Esophagus muscularis mucosa (tissue), 4 donors: ENCODE measurements around the gene ARHGAP8. TPM values are rescaled to one million over a fixed set of nuclear protein-coding genes. Genes with fewer than 3 reads are reported as not detected.

ENCODE experiments used
- DNase-seq: peaks from one replicate; pipeline ENCODE4 v3.0.0-alpha.2; 2017; ENCODE audit errors: extremely low spot score
- H3K27ac ChIP-seq, 4 donors: fragments of 200-600 bp; sonication (generic); replicated peaks in 1 of 4; 1 replicate in 3 of 4; 2 replicates in 1 of 4; pipeline ENCODE4 v1.5.1; 2016 to 2019; ENCODE audit warnings: mild to moderate bottlenecking in 1 of 4
- H3K27me3 ChIP-seq, 4 donors: fragments of 200-600 bp; sonication (generic); one replicate each; pipeline versions ENCODE4 v1.5.1 to v1.6.0; 2016 to 2019
- H3K36me3 ChIP-seq, 4 donors: fragments of 200-600 bp; sonication (generic); one replicate each; pipeline ENCODE4 v1.5.1; 2016 to 2019
- H3K4me1 ChIP-seq, 4 donors: fragments of 200-600 bp; sonication (generic); one replicate each; pipeline ENCODE4 v1.5.1; 2016 to 2019
- H3K4me3 ChIP-seq, 4 donors: fragments of 200-600 bp; sonication (generic); 1 replicate in 2 of 4; 2 replicates in 2 of 4; pipeline ENCODE4 v1.5.1; 2016 to 2019; ENCODE audit warnings: mild to moderate bottlenecking in 4 of 4, moderate library complexity in 1 of 4
- H3K9me3 ChIP-seq, 4 donors: fragments of 200-600 bp; sonication (generic); 1 replicate in 3 of 4; 2 replicates in 1 of 4; pipeline ENCODE4 v1.5.1; 2016 to 2019
- EP300 ChIP-seq: sonication (generic); formaldehyde crosslinking; IDR thresholded peaks from one replicate; pipeline ENCODE4 v1.6.1; 2017; ENCODE audit warnings: antibody characterized with exemption
- POLR2A ChIP-seq: fragments of 450-650 bp; IDR thresholded peaks from one replicate; pipeline ENCODE4 v1.6.1; 2017; ENCODE audit warnings: antibody characterized with exemption, moderate library complexity, mild to moderate bottlenecking, low read depth
- POLR2AphosphoS5 ChIP-seq, 2 donors: sonication (generic); formaldehyde crosslinking; IDR thresholded peaks; one replicate each; pipeline ENCODE4 v1.6.1; 2017; ENCODE audit warnings: antibody characterized with exemption in 2 of 2
- WGBS: methylation state at CpG from one replicate; pipeline ENCODE4 v1.1.5; 2018; 5-methylcytosine and 5-hydroxymethylcytosine counted together
- intact Hi-C: fragments of 100-400 bp; cut with DNase I; formaldehyde crosslinking; loops from one replicate; pipeline ENCODE4 v1.15.1; 2023
- total RNA-seq, 4 donors: library from RNA; depleted of rRNA; stranded (reverse); fragments of >200 nt; gene quantifications; one replicate each; pipeline versions ENCODE4 v1.1.0 to v1.2.1, GENCODE V29; 2016
- TF ChIP-seq, protein P1 (sequence below), 3 experiments: fragments of 200-600 bp in 2 of 3; fragments of 450-650 bp in 1 of 3; sonication (generic) in 2 of 3; IDR thresholded peaks; one replicate each; pipeline ENCODE4 v1.5.1; 2017 to 2019; ENCODE audit warnings: antibody characterized with exemption in 3 of 3, mild to moderate bottlenecking in 2 of 3, moderate library complexity in 1 of 3

Gene ARHGAP8
- total RNA-seq, 4 donors from 2014 or later, result 0.33 to 0.58 TPM; not detected in 2

DNA sequence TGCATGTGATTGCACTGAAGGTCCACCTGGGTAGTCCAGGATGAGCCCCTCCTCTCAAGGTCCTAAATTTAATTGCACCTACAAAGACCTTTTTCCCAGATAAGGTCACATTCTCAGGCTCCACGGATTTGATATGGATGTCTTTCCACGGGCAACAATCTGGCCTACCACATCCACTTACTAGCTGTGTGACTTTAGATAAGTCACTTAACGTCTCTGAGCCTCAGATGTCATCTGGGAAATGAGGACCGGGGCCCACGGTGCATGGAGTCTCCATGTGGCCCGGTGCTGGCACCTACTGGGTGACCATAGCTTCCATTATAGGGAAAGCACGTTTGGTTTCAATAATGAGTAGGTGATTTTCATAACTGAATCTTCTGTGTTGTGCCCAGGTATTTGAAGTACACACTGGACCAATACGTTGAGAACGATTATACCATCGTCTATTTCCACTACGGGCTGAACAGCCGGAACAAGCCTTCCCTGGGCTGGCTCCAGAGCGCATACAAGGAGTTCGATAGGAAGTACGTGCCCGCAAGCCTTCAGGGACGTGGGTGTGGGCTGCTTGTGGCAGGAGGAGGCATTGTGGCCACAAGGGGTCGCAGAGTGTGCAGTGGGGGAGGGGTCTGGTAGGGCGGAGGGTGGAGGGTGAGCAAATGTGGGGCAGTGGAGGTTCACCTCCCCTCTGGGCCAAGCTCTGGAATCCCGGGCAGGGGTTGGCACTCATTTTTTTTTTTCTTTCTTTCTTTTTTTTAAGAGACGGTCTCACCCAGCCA, 55.7 kb downstream of the ARHGAP8 start:
- Histone ChIP-seq H3K36me3 (no peaks in the 10 kb centered on the region), H3K4me3 (no peak overlapping the region), H3K9me3 (peaks cover 0 to 4% (median 0%) of the 10 kb centered on the region in 4 donors), H3K27ac (no peak overlapping the region), H3K27me3 (peaks cover 0 to 49% (median 0%) of the 10 kb centered on the region in 4 donors), H3K4me1 (no peaks in the 10 kb centered on the region)
- DNase-seq, result no peak
- intact Hi-C loops, result no loop called here
- 71% methylated on average over 21 of the region's 21 CpGs for WGBS
- TF ChIP-seq, protein P1, sequence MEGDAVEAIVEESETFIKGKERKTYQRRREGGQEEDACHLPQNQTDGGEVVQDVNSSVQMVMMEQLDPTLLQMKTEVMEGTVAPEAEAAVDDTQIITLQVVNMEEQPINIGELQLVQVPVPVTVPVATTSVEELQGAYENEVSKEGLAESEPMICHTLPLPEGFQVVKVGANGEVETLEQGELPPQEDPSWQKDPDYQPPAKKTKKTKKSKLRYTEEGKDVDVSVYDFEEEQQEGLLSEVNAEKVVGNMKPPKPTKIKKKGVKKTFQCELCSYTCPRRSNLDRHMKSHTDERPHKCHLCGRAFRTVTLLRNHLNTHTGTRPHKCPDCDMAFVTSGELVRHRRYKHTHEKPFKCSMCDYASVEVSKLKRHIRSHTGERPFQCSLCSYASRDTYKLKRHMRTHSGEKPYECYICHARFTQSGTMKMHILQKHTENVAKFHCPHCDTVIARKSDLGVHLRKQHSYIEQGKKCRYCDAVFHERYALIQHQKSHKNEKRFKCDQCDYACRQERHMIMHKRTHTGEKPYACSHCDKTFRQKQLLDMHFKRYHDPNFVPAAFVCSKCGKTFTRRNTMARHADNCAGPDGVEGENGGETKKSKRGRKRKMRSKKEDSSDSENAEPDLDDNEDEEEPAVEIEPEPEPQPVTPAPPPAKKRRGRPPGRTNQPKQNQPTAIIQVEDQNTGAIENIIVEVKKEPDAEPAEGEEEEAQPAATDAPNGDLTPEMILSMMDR (IDR thresholded peaks at IDR 0.05), result no peak
- no peak for TF ChIP-seq EP300

DNA sequence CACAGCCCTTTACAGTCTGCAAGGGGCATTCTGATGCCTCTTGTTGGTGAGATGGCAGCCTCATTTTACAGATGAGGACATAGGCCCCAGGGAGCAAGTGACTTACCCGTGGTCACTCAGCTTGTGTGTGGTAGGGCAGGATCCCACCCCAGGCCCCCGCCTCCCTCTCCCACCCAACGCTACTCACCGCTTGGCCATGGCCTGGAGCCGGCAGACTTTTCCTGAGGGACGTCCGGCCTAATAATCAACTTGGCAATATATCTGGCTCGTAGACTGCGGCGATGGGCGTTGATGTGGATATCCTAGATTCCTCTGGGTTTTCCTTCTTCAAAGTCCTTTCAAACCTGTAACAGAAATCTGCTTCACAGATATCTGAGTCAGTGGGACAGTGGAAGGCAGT, 57.1 kb downstream of the ARHGAP8 start:
- H3K4me1 ChIP-seq, result no peaks in the 10 kb centered on the region
- WGBS, result 80% methylated on average over 10 of the region's 11 CpGs
- no peak for TF ChIP-seq POLR2AphosphoS5 (IDR thresholded peaks at IDR 0.05)
- TF ChIP-seq, protein P1 (IDR thresholded peaks at IDR 0.05), result no peak
- TF ChIP-seq POLR2A, result no peak
- TF ChIP-seq EP300, result no peak
- intact Hi-C loops, result no loop called here
- peaks cover 0 to 5% (median 0%) of the 10 kb centered on the region in 4 donors for H3K9me3 ChIP-seq
- H3K27me3 ChIP-seq, result peaks cover 0 to 50% (median 0%) of the 10 kb centered on the region in 4 donors
- no peak overlapping the region for H3K27ac ChIP-seq
- no peaks in the 10 kb centered on the region for H3K36me3 ChIP-seq
- H3K4me3 ChIP-seq, result no peak overlapping the region
- no peak for DNase-seq

DNA sequence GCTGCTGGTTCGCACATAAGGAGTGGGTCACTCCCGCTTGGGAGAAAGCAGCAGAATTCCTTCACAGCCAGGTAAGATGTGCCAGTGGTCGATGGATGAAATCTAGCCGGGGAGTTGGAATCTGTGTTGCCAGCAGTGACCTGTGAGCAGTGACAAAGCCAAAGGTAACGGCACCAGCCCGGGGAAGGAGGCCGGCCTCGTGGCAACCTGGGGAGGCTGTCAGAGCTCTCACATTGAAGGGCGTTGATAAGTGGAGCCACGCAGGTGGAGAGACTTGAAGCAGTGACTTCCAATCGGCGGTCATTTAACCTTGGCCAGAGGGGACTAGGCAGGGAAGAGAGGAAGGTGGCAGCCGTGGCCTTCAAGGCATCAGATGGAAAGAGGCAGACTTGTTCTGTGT, 58.8 kb downstream of the ARHGAP8 start:
- intact Hi-C loops, result no loop called here
- TF ChIP-seq, protein P1 (IDR thresholded peaks at IDR 0.05), result no peak
- no peak for TF ChIP-seq POLR2A
- TF ChIP-seq EP300, result no peak
- TF ChIP-seq POLR2AphosphoS5 (IDR thresholded peaks at IDR 0.05), result no peak
- no peaks in the 10 kb centered on the region for H3K36me3 ChIP-seq
- 80% methylated on average over 13 of the region's 13 CpGs for WGBS
- no peak for DNase-seq
- H3K4me1 ChIP-seq, result no peaks in the 10 kb centered on the region
- peaks cover 0 to 60% (median 0%) of the 10 kb centered on the region in 4 donors for H3K27me3 ChIP-seq
- H3K27ac ChIP-seq, result no peak overlapping the region
- H3K9me3 ChIP-seq, result peaks cover 0 to 5% (median 0%) of the 10 kb centered on the region in 4 donors
- no peak overlapping the region for H3K4me3 ChIP-seq

DNA sequence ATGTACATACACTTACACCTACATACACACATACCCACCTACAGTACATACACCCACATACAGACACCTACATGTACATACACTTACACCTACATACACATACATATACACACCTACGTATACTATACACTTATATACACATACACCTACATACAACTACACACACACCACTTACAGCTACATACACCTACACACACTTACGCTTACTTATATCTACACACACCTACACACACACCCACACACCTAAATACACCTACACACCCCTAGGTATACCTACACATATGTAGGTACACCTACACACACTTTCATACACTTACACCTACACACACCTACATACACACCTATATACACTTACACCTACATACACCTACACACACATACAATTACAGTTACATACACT, 61.0 kb downstream of the ARHGAP8 start:
- Histone ChIP-seq H3K4me3 (no peak overlapping the region), H3K36me3 (no peaks in the 10 kb centered on the region), H3K27me3 (peaks cover 0 to 52% (median 0%) of the 10 kb centered on the region in 4 donors), H3K27ac (no peak overlapping the region), H3K9me3 (peaks cover 0 to 5% (median 0%) of the 10 kb centered on the region in 4 donors), H3K4me1 (no peaks in the 10 kb centered on the region)
- intact Hi-C loops, result no loop called here
- WGBS, result 7% methylated on average over 2 of the region's 2 CpGs
- no peak for DNase-seq
- TF ChIP-seq POLR2A, result no peak
- no peak for TF ChIP-seq POLR2AphosphoS5 (IDR thresholded peaks at IDR 0.05)
- TF ChIP-seq, protein P1 (IDR thresholded peaks at IDR 0.05), result no peak
- TF ChIP-seq EP300, result no peak
